Motor neuron (in vitro differentiated cells): ENCODE results near the gene TIMM13. TPM values are rescaled to one million over a fixed set of nuclear protein-coding genes. Genes with fewer than 3 reads are reported as not detected.
"Not testable (repeated sequence)": the region's sequence is repeated elsewhere in the genome, so short reads cannot be mapped to it uniquely, and the experiment has no call there.

Experiments used
- ATAC-seq, 8 experiments: fragments of 200-7000 bp; cut with Tn5 transposase; replicated peaks in 6 of 8; 2 replicates each; pipeline ENCODE4 v1.8.0; 2021; ENCODE audit warnings: mild to moderate bottlenecking in 8 of 8, moderate library complexity in 8 of 8
- H3K27ac ChIP-seq, 2 donors: fragments of 250-450 bp; sonication (Bioruptor Pico); 2 replicates each; pipeline ENCODE4 v1.9.0; 2021; ENCODE audit warnings: antibody characterized with exemption in 2 of 2, mild to moderate bottlenecking in 2 of 2, moderate library complexity in 1 of 2
- H3K4me1 ChIP-seq, 2 donors: fragments of 250-450 bp; sonication (Bioruptor Pico); replicated peaks in 1 of 2; 2 replicates each; pipeline ENCODE4 v1.6.1; 2021; ENCODE audit warnings: antibody characterized with exemption in 2 of 2, mild to moderate bottlenecking in 2 of 2, moderate library complexity in 1 of 2
- H3K4me3 ChIP-seq, 5 donors: fragments of 250-450 bp; sonication (Bioruptor Pico); 2 replicates each; pipeline ENCODE4 v1.9.0; 2021; ENCODE audit warnings: antibody characterized with exemption in 5 of 5, mild to moderate bottlenecking in 5 of 5, moderate library complexity in 4 of 5
- WGBS, 10 experiments: fragments of 450-650 bp; shearing (Covaris generic); methylation state at CpG; one replicate each; pipeline ENCODE4 v1.0.0; 2022; 5-methylcytosine and 5-hydroxymethylcytosine counted together
- in situ Hi-C, 9 experiments: fragments of 400-800 bp; cut with MboI; loops; one replicate each; pipeline ENCODE4 v1.15.0; 2021; ENCODE audit warnings: low sequenced_read_pairs in 9 of 9, low pct_unique_long_range_greater_than_20kb in 2 of 9; ENCODE audit not compliant: unreplicated experiment in 9 of 9
- total RNA-seq, 8 experiments: library from RNA; unstranded; fragments of 300-600 nt; gene quantifications; 2 replicates each; pipeline versions ENCODE4 v1.2.3 to v1.2.4, GENCODE V29; 2022

The TIMM13 gene
- total RNA-seq, 8 experiments from 2014 or later: 51.8 to 145 (median 85.3) TPM

- in situ Hi-C loops: no loop called here
- Histone ChIP-seq H3K4me1 (no peaks in the 10 kb centered on the region), H3K4me3 (no peak overlapping the region), H3K27ac (no peak overlapping the region)
- WGBS, 10 experiments: 60 to 100% (median 83%) methylated on average over 1 of the region's 16 CpGs; no CpG with 5 or more reads in 7 of the 10 experiments
- no peak for ATAC-seq
Observed at GRCh38 chr19:2413629-2414028, 13.8 kb downstream of the TIMM13 start.

DNA sequence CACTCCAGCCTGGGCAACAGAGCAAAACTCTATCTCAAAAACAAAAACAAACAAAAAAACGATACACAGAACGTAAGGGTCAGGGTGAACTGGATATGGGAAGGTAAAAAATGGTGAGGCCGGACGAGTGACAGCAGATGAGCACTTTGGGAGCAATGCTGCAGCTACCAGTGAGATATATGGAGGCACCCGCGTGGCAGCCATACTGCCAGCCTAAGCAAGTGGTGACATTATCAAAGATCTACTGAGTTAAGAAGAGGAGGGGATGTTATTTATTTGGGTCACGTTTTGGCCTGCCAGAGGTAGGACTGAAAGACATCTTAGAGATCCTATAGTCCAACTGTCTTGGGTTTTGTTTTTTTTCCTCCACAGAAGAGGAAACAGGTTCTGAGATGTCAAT, 14.2 kb downstream of the TIMM13 start:
- 20 to 95% (median 76%) methylated on average over 1 to 7 of the region's 7 CpGs; no CpG with 5 or more reads in 2 of the 10 experiments for WGBS, 10 experiments
- Histone ChIP-seq H3K27ac (no peak overlapping the region), H3K4me1 (no peaks in the 10 kb centered on the region), H3K4me3 (no peak overlapping the region)
- no peak for ATAC-seq
- in situ Hi-C loops: no loop called here

- in situ Hi-C loops: no loop called here
- Histone ChIP-seq H3K4me3 (no peak overlapping the region), H3K27ac (no peak overlapping the region), H3K4me1 (no peaks in the 10 kb centered on the region)
- no peak for ATAC-seq
- WGBS, 10 experiments: 17 to 88% (median 49%) methylated on average over 1 to 2 of the region's 2 CpGs; no CpG with 5 or more reads in 4 of the 10 experiments
Observed at GRCh38 chr19:2412449-2412848, 14.9 kb downstream of the TIMM13 start.

DNA sequence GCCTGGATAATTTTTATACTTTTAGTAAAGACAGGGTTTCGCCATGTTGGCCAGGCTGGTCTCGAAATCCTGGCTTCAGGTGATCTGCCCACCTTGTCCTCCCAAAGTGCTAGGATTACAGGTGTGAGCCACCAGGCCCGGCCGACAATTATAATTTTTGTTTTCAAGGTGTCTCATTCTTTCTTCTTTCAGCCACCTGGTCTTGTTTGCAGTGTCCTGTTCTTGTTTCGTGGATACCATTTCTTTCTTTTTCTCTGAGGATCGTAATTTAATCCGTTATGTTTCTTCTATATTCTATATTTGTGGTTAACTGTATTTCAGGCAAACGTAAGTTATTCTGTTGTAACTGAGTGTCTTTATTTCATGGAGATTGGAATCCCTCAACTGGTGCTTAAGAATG, 15.7 kb downstream of the TIMM13 start:
- no peak for ATAC-seq
- Histone ChIP-seq H3K4me3 (no peak overlapping the region), H3K27ac (no peak overlapping the region), H3K4me1 (no peaks in the 10 kb centered on the region)
- 70 to 97% (median 88%) methylated on average over 2 to 8 of the region's 8 CpGs for WGBS, 10 experiments
- in situ Hi-C loops: no loop called here

DNA sequence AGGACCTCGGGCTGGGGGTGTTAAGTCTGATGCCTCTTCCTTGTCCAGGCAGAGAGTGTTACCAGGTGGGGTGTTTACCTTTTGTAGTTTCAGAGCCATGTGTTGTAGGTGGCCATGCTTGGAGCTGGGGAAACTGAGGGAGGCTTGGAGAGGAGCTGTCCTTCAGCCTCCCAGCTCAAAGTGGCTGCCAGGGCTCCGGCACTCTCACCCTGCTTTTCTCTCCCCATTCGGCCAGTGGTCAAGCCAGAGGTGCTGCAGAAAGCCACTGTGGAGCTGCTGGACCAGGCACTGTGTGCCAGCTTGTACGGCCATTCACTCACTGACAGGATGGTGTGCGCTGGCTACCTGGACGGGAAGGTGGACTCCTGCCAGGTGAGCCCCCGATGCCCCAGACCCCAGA, 17.4 kb downstream of the TIMM13 start:
- ATAC-seq: no peak
- no peak overlapping the region for H3K27ac ChIP-seq
- WGBS, 10 experiments: 89 to 100% (median 92%) methylated on average over 1 to 2 of the region's 7 CpGs; no CpG with 5 or more reads in 7 of the 10 experiments
- no peaks in the 10 kb centered on the region for H3K4me1 ChIP-seq
- in situ Hi-C loops: no loop called here
- H3K4me3 ChIP-seq: no peak overlapping the region

- in situ Hi-C loops: no loop called here
- Histone ChIP-seq H3K4me3 (no peak overlapping the region), H3K27ac (no peak overlapping the region), H3K4me1 (no peaks in the 10 kb centered on the region)
- no peak for ATAC-seq
- 58 to 100% (median 80%) methylated on average over 1 to 4 of the region's 7 CpGs; no CpG with 5 or more reads in 3 of the 10 experiments for WGBS, 10 experiments
Observed at GRCh38 chr19:2409352-2409912, 18.0 kb downstream of the TIMM13 start.

DNA sequence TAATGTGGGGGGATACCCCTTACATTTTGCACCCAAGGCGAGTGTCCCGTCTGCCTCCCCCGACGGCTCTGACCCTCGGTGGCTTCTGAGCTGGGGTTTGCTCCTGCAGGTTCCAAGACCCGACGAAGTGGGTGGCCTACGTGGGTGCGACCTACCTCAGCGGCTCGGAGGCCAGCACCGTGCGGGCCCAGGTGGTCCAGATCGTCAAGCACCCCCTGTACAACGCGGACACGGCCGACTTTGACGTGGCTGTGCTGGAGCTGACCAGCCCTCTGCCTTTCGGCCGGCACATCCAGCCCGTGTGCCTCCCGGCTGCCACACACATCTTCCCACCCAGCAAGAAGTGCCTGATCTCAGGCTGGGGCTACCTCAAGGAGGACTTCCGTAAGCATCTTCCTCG, 19.1 kb downstream of the TIMM13 start:
- Histone ChIP-seq H3K4me3 (no peak overlapping the region), H3K27ac (no peak overlapping the region), H3K4me1 (no peaks in the 10 kb centered on the region)
- ATAC-seq: no peak
- in situ Hi-C loops: no loop called here
- WGBS, 10 experiments: 60 to 88% (median 62%) methylated on average over 1 to 4 of the region's 25 CpGs; no CpG with 5 or more reads in 7 of the 10 experiments

- 78 to 100% (median 92%) methylated on average over 1 to 4 of the region's 4 CpGs; no CpG with 5 or more reads in 4 of the 10 experiments for WGBS, 10 experiments
- no peak overlapping the region for H3K27ac ChIP-seq
- ATAC-seq: no peak
- H3K4me3 ChIP-seq: no peak overlapping the region
- no peaks in the 10 kb centered on the region for H3K4me1 ChIP-seq
- in situ Hi-C loops: loop anchor here in 2 of 9 experiments (25.0 kb wide), 1 partner anchor 112 kb away; the partner anchor contains the start of gene PEAK3 (in 2 of the 2)
Observed at GRCh38 chr19:2399582-2399981, 27.8 kb downstream of the TIMM13 start.

GRCh38 chr19:2398735-2399305, 28.6 kb downstream of the TIMM13 start:
- Histone ChIP-seq H3K4me3 (no peak overlapping the region), H3K27ac (no peak overlapping the region), H3K4me1 (no peaks in the 10 kb centered on the region)
- no peak for ATAC-seq
- in situ Hi-C loops: loop anchor here in 2 of 9 experiments (25.0 kb wide), 1 partner anchor 112 kb away; the partner anchor contains the start of gene PEAK3 (in 2 of the 2)
- 60 to 100% (median 74%) methylated on average over 2 to 7 of the region's 14 CpGs; no CpG with 5 or more reads in 5 of the 10 experiments for WGBS, 10 experiments

GRCh38 chr19:2397173-2397572, 30.2 kb downstream of the TIMM13 start:
- H3K4me1 ChIP-seq, H3K4me3 ChIP-seq, H3K27ac ChIP-seq, ATAC-seq: not testable (repeated sequence)
- in situ Hi-C loops: loop anchor here in 2 of 9 experiments (25.0 kb wide), 1 partner anchor 110 kb away; the partner anchor contains the start of gene PEAK3 (in 2 of the 2)
- 61 to 100% (median 93%) methylated on average over 1 to 7 of the region's 7 CpGs; no CpG with 5 or more reads in 3 of the 10 experiments for WGBS, 10 experiments

DNA sequence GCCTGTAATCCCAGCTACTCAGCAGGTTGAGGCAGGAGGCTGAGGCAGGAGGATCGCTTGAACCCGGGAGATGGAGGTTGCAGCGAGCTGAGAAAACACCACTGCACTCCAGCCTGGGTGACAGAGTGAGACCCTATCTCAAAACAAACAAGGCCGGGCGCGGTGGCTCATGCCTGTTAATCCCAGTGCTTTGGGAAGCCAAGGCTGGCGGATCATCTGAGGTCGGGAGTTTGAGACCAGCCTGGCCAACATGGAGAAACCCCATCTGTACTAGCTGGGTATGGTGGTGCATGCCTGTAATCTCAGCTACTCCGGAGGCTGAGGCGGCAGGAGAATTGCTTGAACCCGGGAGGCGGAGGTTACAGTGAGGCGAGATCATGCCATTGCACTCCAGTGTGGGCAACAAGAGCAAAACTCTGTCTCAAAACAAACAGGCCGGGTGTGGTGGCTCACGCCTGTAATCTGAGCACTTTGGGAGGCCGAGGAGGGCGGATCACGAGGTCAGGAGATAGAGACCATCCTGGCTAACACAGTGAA, 32.0 kb downstream of the TIMM13 start:
- 40 to 100% (median 100%) methylated on average over 1 to 15 of the region's 18 CpGs; no CpG with 5 or more reads in 3 of the 10 experiments for WGBS, 10 experiments
- ATAC-seq, H3K4me3 ChIP-seq, H3K27ac ChIP-seq, H3K4me1 ChIP-seq: not testable (repeated sequence)
- in situ Hi-C loops: loop anchor here in 2 of 9 experiments (25.0 kb wide), 1 partner anchor 108 kb away; the partner anchor contains the start of gene PEAK3 (in 2 of the 2)

GRCh38 chr19:2394442-2395292, 32.7 kb downstream of the TIMM13 start:
- no peak overlapping the region for H3K4me3 ChIP-seq
- no peak overlapping the region for H3K27ac ChIP-seq
- in situ Hi-C loops: loop anchor here in 2 of 9 experiments (25.0 kb wide), 1 partner anchor 107 kb away; the partner anchor contains the start of gene PEAK3 (in 2 of the 2)
- no peaks in the 10 kb centered on the region for H3K4me1 ChIP-seq
- no peak for ATAC-seq
- 37 to 91% (median 78%) methylated on average over 7 to 27 of the region's 27 CpGs for WGBS, 10 experiments
